ENCODE data around the gene BCL2L1.
A peak's percentile ranks its signal among the peaks of the same experiment; 100 is the strongest.

Gene BCL2L1

GRCh38 chr20:31722257-31723068 lies at the start of gene BCL2L1:
TSS of gene BCL2L1 (minus strand) at chr20:31722868. CDS start at chr20:31722218, 650 bp downstream.
- peak; percentile 94 for DNase-seq (ENCODE audit: low spot score)
- TF ChIP-seq, protein P1, sequence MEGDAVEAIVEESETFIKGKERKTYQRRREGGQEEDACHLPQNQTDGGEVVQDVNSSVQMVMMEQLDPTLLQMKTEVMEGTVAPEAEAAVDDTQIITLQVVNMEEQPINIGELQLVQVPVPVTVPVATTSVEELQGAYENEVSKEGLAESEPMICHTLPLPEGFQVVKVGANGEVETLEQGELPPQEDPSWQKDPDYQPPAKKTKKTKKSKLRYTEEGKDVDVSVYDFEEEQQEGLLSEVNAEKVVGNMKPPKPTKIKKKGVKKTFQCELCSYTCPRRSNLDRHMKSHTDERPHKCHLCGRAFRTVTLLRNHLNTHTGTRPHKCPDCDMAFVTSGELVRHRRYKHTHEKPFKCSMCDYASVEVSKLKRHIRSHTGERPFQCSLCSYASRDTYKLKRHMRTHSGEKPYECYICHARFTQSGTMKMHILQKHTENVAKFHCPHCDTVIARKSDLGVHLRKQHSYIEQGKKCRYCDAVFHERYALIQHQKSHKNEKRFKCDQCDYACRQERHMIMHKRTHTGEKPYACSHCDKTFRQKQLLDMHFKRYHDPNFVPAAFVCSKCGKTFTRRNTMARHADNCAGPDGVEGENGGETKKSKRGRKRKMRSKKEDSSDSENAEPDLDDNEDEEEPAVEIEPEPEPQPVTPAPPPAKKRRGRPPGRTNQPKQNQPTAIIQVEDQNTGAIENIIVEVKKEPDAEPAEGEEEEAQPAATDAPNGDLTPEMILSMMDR (IDR thresholded peaks at IDR 0.05): peak; percentile 31
- Histone ChIP-seq H3K4me3 (peak within 1 kb of the TSS; percentile 87), H3K27ac (peak within 1 kb of the TSS; percentile 96 to 97)

GRCh38 chr20:31770243-31770642 lies 47.6 kb upstream of the BCL2L1 start:
- DNase-seq (ENCODE audit: low spot score): no peak
- Histone ChIP-seq H3K4me3 (peak overlapping the region; percentile 3), H3K27ac (no peak overlapping the region)
- TF ChIP-seq, protein P1 (IDR thresholded peaks at IDR 0.05): no peak

DNA sequence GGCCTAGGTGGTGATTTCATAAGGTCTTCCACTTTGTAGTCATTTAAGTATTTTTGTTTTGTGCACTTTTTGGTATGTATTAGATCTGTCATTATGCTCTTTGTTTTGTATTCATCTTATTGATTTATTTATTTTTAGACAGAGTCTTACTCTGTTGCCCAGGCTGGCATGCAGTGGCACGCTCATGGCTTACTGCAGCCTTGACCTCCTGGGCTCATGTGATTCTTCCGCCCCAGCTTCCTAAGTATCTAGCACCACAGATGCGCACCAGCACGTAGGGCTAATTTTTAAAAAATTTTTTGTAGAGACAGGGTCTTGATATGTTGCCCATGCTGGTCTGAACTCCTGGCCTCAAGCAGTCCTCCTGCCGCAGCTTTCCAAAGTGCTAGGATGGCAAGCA lies 47.0 kb upstream of the BCL2L1 start:
- TF ChIP-seq, protein P1 (IDR thresholded peaks at IDR 0.05): no peak
- DNase-seq (ENCODE audit: low spot score): no peak
- no peak overlapping the region for H3K4me3 ChIP-seq
- no peak overlapping the region for H3K27ac ChIP-seq

- DNase-seq (ENCODE audit: low spot score): no peak
- H3K27ac ChIP-seq: no peak overlapping the region
- no peak overlapping the region for H3K4me3 ChIP-seq
- TF ChIP-seq, protein P1 (IDR thresholded peaks at IDR 0.05): no peak
These were observed 45.1 kb upstream of the BCL2L1 start for GRCh38 chr20:31767805-31768204.

GRCh38 chr20:31764641-31765305 lies 42.1 kb upstream of the BCL2L1 start:
- no peak for DNase-seq (ENCODE audit: low spot score)
- TF ChIP-seq, protein P1 (IDR thresholded peaks at IDR 0.05): no peak

GRCh38 chr20:31760519-31761240 lies 38.0 kb upstream of the BCL2L1 start:
- H3K4me3 ChIP-seq: no peak overlapping the region
- TF ChIP-seq, protein P1 (IDR thresholded peaks at IDR 0.05): no peak
- no peak overlapping the region for H3K27ac ChIP-seq
- no peak for DNase-seq (ENCODE audit: low spot score)

More at GRCh38 chr20:31764641-31765305, 42.1 kb upstream of the BCL2L1 start:
- H3K27ac ChIP-seq: no peak overlapping the region
- no peak overlapping the region for H3K4me3 ChIP-seq
